SK-N-SH treated with all-trans-retinoic acid at 6 μM for 48 hours (cell line): ENCODE data around the gene ABCB11.

ENCODE experiments used
- ATAC-seq: fragments of 200-7000 bp; cut with Tn5 transposase; 3 replicates; pipeline ENCODE4 v1.9.1; 2020; ENCODE audit warnings: mild to moderate bottlenecking, moderate library complexity
- ARNTL ChIP-seq: fragments of 450-650 bp; formaldehyde crosslinking; IDR thresholded peaks from 2 replicates; pipeline ENCODE4 v1.5.0; 2020; ENCODE audit warnings: low read depth, mild to moderate bottlenecking, moderate library complexity, borderline replicate concordance
- BACH2 ChIP-seq: fragments of 250-450 bp; sonication (Bioruptor Pico); IDR thresholded peaks from 2 replicates; pipeline ENCODE4 v1.9.0; 2021; ENCODE audit warnings: mild to moderate bottlenecking, borderline replicate concordance
- ESRRG ChIP-seq: fragments of 250-450 bp; sonication (Bioruptor Pico); IDR thresholded peaks from 2 replicates; pipeline ENCODE4 v1.6.1; 2021; ENCODE audit warnings: mild to moderate bottlenecking
- GLIS3 ChIP-seq: fragments of 250-450 bp; sonication (Bioruptor Pico); IDR thresholded peaks from 2 replicates; pipeline ENCODE4 v1.5.0; 2020; ENCODE audit warnings: mild to moderate bottlenecking, moderate library complexity
- ISL1 ChIP-seq: fragments of 250-450 bp; sonication (Bioruptor Pico); IDR thresholded peaks from 2 replicates; pipeline ENCODE4 v2.1.2; 2022; ENCODE audit warnings: mild to moderate bottlenecking, moderate library complexity
- OSR1 ChIP-seq: fragments of 250-450 bp; sonication (Bioruptor Pico); IDR thresholded peaks from 2 replicates; pipeline ENCODE4 v1.8.0; 2022; ENCODE audit warnings: moderate library complexity, mild to moderate bottlenecking, inconsistent platforms
- PPARA ChIP-seq: fragments of 250-450 bp; sonication (Bioruptor Pico); IDR thresholded peaks from 2 replicates; pipeline ENCODE4 v1.5.0; 2020; ENCODE audit warnings: mild to moderate bottlenecking, borderline replicate concordance
- SNAI2 ChIP-seq: fragments of 250-450 bp; sonication (Bioruptor Pico); IDR thresholded peaks from 2 replicates; pipeline ENCODE4 v1.5.0; 2020; ENCODE audit warnings: mild to moderate bottlenecking, moderate library complexity
- TCF4 ChIP-seq: fragments of 250-450 bp; sonication (Bioruptor Pico); IDR thresholded peaks from 2 replicates; pipeline ENCODE4 v1.8.0; 2021; ENCODE audit warnings: mild to moderate bottlenecking, moderate library complexity, borderline replicate concordance
- TOX ChIP-seq: fragments of 250-450 bp; sonication (Bioruptor Pico); IDR thresholded peaks from 2 replicates; pipeline ENCODE4 v1.8.0; 2021; ENCODE audit warnings: mild to moderate bottlenecking, moderate library complexity, borderline replicate concordance
- ZC3H10 ChIP-seq: fragments of 250-450 bp; sonication (Bioruptor Pico); IDR thresholded peaks from 2 replicates; pipeline ENCODE4 v1.5.1; 2021; ENCODE audit warnings: mild to moderate bottlenecking, moderate library complexity
- ZFP3 ChIP-seq: fragments of 250-450 bp; sonication (Bioruptor Pico); IDR thresholded peaks from 2 replicates; pipeline ENCODE4 v1.5.0; 2020; ENCODE audit warnings: mild to moderate bottlenecking, moderate library complexity
- ZFP30 ChIP-seq: fragments of 450-650 bp; formaldehyde crosslinking; IDR thresholded peaks from 2 replicates; pipeline ENCODE4 v1.5.0; 2022; ENCODE audit warnings: mild to moderate bottlenecking, moderate library complexity
- ZNF565 ChIP-seq: fragments of 450-650 bp; formaldehyde crosslinking; conservative IDR thresholded peaks from 2 replicates; pipeline ENCODE4 v1.5.0; 2020; ENCODE audit warnings: low read depth, mild to moderate bottlenecking, moderate library complexity
- ZNF70 ChIP-seq: fragments of 450-650 bp; formaldehyde crosslinking; IDR thresholded peaks from 2 replicates; pipeline ENCODE4 v1.5.0; 2020; ENCODE audit warnings: mild to moderate bottlenecking, moderate library complexity
- ZNF8 ChIP-seq: fragments of 450-650 bp; formaldehyde crosslinking; IDR thresholded peaks from 2 replicates; pipeline ENCODE4 v1.5.0; 2020; ENCODE audit warnings: mild to moderate bottlenecking, moderate library complexity
- TF ChIP-seq, protein P1 (sequence below): fragments of 250-450 bp; sonication (Bioruptor Pico); IDR thresholded peaks from 2 replicates; pipeline ENCODE4 v1.8.0; 2020; ENCODE audit warnings: mild to moderate bottlenecking, moderate library complexity, borderline replicate concordance
- TF ChIP-seq, protein P2 (sequence below): fragments of 250-450 bp; sonication (Bioruptor Pico); IDR thresholded peaks from 2 replicates; pipeline ENCODE4 v1.5.0; 2020; ENCODE audit warnings: mild to moderate bottlenecking, moderate library complexity
- TF ChIP-seq, protein P3 (sequence below): fragments of 250-450 bp; sonication (Bioruptor Pico); IDR thresholded peaks from 2 replicates; pipeline ENCODE4 v1.5.1; 2020; ENCODE audit warnings: low read depth, mild to moderate bottlenecking, moderate library complexity
- TF ChIP-seq, protein P4 (sequence below): fragments of 250-450 bp; sonication (Bioruptor Pico); IDR thresholded peaks from 2 replicates; pipeline ENCODE4 v1.5.1; 2021; ENCODE audit warnings: mild to moderate bottlenecking, moderate library complexity

The ABCB11 gene

DNA sequence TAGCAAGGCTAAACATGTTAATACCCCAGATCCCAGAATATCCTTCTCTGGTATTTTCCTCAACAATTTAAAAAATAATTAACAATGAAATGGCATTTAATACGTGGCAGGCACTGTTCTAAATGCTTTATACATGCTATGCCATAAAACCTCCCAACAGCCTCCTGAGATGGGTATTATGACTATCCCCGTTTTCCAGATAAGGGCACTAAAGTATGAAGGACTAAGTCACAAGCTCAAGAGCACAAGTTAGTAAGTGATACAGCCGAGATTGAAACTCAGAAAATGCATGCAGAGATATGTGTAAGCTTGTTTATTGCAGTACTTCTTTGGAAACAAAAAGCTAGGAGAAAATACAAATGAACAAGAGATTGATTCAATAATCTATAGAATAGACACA, 8.0 kb downstream of the ABCB11 start (continued):
- TF ChIP-seq, protein P1, sequence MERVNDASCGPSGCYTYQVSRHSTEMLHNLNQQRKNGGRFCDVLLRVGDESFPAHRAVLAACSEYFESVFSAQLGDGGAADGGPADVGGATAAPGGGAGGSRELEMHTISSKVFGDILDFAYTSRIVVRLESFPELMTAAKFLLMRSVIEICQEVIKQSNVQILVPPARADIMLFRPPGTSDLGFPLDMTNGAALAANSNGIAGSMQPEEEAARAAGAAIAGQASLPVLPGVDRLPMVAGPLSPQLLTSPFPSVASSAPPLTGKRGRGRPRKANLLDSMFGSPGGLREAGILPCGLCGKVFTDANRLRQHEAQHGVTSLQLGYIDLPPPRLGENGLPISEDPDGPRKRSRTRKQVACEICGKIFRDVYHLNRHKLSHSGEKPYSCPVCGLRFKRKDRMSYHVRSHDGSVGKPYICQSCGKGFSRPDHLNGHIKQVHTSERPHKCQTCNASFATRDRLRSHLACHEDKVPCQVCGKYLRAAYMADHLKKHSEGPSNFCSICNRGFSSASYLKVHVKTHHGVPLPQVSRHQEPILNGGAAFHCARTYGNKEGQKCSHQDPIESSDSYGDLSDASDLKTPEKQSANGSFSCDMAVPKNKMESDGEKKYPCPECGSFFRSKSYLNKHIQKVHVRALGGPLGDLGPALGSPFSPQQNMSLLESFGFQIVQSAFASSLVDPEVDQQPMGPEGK (CRISPR knock-in tag), result no peak
- TF ChIP-seq, protein P2, sequence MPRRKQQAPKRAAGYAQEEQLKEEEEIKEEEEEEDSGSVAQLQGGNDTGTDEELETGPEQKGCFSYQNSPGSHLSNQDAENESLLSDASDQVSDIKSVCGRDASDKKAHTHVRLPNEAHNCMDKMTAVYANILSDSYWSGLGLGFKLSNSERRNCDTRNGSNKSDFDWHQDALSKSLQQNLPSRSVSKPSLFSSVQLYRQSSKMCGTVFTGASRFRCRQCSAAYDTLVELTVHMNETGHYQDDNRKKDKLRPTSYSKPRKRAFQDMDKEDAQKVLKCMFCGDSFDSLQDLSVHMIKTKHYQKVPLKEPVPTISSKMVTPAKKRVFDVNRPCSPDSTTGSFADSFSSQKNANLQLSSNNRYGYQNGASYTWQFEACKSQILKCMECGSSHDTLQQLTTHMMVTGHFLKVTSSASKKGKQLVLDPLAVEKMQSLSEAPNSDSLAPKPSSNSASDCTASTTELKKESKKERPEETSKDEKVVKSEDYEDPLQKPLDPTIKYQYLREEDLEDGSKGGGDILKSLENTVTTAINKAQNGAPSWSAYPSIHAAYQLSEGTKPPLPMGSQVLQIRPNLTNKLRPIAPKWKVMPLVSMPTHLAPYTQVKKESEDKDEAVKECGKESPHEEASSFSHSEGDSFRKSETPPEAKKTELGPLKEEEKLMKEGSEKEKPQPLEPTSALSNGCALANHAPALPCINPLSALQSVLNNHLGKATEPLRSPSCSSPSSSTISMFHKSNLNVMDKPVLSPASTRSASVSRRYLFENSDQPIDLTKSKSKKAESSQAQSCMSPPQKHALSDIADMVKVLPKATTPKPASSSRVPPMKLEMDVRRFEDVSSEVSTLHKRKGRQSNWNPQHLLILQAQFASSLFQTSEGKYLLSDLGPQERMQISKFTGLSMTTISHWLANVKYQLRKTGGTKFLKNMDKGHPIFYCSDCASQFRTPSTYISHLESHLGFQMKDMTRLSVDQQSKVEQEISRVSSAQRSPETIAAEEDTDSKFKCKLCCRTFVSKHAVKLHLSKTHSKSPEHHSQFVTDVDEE (CRISPR knock-in tag), result no peak
- TF ChIP-seq ZNF70 (CRISPR knock-in tag), result no peak

DNA sequence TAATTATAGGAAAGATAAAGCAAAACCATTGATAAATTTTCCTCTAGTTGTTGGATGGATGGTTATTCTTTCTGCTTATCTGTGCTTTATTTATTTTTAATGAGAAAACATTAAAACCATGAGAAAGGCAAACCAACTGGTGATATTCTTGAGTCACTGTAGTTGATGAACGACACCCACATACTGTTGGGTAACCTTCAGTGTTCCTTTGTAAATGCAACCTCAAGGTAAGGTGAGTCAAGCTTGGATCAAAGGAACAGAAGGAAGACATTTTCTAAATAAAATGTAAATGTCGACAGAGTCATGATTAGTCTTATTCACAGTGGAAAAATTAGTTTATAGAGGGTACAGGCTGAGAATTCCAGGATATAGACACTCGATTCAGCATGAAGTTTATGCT, 12.7 kb downstream of the ABCB11 start:
- no peak for TF ChIP-seq ZC3H10
- TF ChIP-seq, protein P2 (CRISPR knock-in tag), result no peak
- TF ChIP-seq BACH2 (CRISPR knock-in tag), result no peak
- no peak for TF ChIP-seq ISL1
- no peak for TF ChIP-seq GLIS3 (CRISPR knock-in tag)
- TF ChIP-seq PPARA (CRISPR knock-in tag), result no peak
- TF ChIP-seq, protein P1 (CRISPR knock-in tag), result no peak
- TF ChIP-seq, protein P3, sequence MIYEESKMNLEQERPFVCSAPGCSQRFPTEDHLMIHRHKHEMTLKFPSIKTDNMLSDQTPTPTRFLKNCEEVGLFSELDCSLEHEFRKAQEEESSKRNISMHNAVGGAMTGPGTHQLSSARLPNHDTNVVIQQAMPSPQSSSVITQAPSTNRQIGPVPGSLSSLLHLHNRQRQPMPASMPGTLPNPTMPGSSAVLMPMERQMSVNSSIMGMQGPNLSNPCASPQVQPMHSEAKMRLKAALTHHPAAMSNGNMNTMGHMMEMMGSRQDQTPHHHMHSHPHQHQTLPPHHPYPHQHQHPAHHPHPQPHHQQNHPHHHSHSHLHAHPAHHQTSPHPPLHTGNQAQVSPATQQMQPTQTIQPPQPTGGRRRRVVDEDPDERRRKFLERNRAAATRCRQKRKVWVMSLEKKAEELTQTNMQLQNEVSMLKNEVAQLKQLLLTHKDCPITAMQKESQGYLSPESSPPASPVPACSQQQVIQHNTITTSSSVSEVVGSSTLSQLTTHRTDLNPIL (CRISPR knock-in tag), result no peak
- no peak for TF ChIP-seq TCF4 (CRISPR knock-in tag)
- no peak for TF ChIP-seq ZFP30 (CRISPR knock-in tag)
- no peak for TF ChIP-seq ESRRG
- TF ChIP-seq ZNF70 (CRISPR knock-in tag), result no peak
- TF ChIP-seq SNAI2, result no peak
- TF ChIP-seq ZNF8 (CRISPR knock-in tag), result no peak
- no peak for TF ChIP-seq ZNF565 (CRISPR knock-in tag)
- TF ChIP-seq, protein P4, sequence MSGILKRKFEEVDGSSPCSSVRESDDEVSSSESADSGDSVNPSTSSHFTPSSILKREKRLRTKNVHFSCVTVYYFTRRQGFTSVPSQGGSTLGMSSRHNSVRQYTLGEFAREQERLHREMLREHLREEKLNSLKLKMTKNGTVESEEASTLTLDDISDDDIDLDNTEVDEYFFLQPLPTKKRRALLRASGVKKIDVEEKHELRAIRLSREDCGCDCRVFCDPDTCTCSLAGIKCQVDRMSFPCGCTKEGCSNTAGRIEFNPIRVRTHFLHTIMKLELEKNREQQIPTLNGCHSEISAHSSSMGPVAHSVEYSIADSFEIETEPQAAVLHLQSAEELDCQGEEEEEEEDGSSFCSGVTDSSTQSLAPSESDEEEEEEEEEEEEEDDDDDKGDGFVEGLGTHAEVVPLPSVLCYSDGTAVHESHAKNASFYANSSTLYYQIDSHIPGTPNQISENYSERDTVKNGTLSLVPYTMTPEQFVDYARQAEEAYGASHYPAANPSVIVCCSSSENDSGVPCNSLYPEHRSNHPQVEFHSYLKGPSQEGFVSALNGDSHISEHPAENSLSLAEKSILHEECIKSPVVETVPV (CRISPR knock-in tag), result no peak
- TF ChIP-seq TOX (CRISPR knock-in tag), result no peak
- TF ChIP-seq OSR1 (CRISPR knock-in tag), result no peak
- TF ChIP-seq ARNTL (CRISPR knock-in tag), result no peak
- TF ChIP-seq ZFP3 (CRISPR knock-in tag), result no peak
- TF ChIP-seq, all 23 proteins: peak for 0

More for the DNA sequence above, 12.7 kb downstream of the ABCB11 start:
- no peak for ATAC-seq
